ENCODE results near the gene STPG3. TPM values are rescaled to one million over a fixed set of nuclear protein-coding genes. Genes with fewer than 3 reads are reported as not detected.
"Not testable (repeated sequence)": the region's sequence is repeated elsewhere in the genome, so short reads cannot be mapped to it uniquely, and the experiment has no call there.

STPG3 gene
- total RNA-seq, 4 donors from 2014 or later, result not detected

DNA sequence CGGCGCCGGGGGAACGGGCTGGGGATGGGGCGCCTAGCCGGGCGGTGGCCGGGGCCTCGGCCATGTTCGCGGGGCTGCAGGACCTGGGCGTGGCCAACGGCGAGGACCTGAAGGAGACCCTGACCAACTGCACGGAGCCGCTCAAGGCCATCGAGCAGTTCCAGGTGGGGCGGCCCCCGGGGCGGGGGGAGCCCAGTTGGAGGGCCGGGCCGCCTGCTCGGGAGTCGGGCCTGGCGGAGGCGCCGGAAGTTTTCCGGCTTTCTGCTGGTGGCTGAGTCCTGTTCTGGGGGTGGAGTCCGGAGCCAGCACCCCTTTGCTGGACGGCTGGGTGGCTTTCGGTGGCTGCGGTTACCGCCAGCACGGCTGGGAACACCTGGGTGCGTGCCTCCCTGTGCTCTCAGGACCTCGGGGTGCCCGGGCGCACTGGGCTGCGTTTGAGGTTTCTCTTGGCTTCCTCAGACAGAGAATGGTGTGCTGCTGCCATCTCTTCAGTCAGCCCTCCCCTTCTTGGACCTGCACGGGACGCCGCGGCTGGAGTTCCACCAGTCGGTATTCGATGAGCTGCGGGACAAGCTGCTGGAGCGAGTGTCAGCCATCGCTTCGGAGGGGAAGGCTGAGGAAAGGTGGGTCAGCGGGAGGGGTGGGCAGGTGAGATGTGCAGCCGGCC lies 4.5 kb downstream of the STPG3 start:
- TF ChIP-seq POLR2A (IDR thresholded peaks at IDR 0.05; ENCODE audit: low read depth), result no peak
- TF ChIP-seq CTCF (IDR thresholded peaks at IDR 0.05), result no peak

DNA sequence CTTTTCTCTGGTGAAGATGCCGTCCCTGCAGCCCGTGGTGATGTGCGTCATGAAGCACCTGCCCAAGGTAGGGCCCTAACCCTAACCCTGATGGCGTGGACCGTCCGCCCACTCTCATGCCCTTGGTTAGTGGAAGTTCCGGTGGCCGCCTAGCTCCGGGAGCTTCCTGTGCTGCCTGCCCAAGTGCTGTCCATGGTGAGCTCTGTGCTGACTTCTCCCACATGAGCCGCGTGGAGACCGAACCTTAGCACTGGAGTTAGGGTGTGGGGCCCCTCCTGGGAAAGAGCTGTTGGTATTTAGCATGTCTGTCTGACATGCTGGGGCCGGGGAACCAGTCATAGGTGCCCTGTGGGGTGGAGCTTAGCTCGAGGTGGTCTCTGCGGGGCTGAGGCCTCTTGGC lies 5.3 kb downstream of the STPG3 start:
- TF ChIP-seq CTCF (IDR thresholded peaks at IDR 0.05) (no peak), POLR2AphosphoS5 (IDR thresholded peaks at IDR 0.05) (no peak), POLR2A (IDR thresholded peaks at IDR 0.05; ENCODE audit: low read depth) (no peak), EP300 (IDR thresholded peaks at IDR 0.05) (no peak)

More for the DNA sequence above, 4.5 kb downstream of the STPG3 start:
- H3K36me3 ChIP-seq, result peaks cover 0 to 38% (median 30%) of the 10 kb centered on the region in 4 donors
- H3K4me3 ChIP-seq, result peak overlapping the region; percentile 81 to 100 (median 94)
- intact Hi-C loops (cut with DNase I), result no loop called here
- H3K4me1 ChIP-seq, result peaks cover 25 to 33% (median 27%) of the 10 kb centered on the region in 4 donors
- peak overlapping the region; percentile 77 to 84 (median 82) for H3K27ac ChIP-seq (replicated peaks in 1 of 4)
- no peak for DNase-seq (ENCODE audit: extremely low spot score)
- H3K27me3 ChIP-seq, result no peaks in the 10 kb centered on the region
- no CpG with 5 or more reads among the region's 51 CpGs for WGBS
- H3K9me3 ChIP-seq, result no peaks in the 10 kb centered on the region

GRCh38 chr9:137256856-137257255 lies 5.8 kb downstream of the STPG3 start:
- Histone ChIP-seq H3K36me3 (peaks cover 0 to 41% (median 32%) of the 10 kb centered on the region in 4 donors), H3K4me1 (peaks cover 24 to 36% (median 27%) of the 10 kb centered on the region in 4 donors), H3K4me3 (peak overlapping the region in 3 of 4 donors; percentile 81 to 100 (median 87)), H3K27me3 (no peaks in the 10 kb centered on the region), H3K27ac (replicated peaks in 1 of 4) (no peak overlapping the region), H3K9me3 (no peaks in the 10 kb centered on the region)
- intact Hi-C loops (cut with DNase I), result no loop called here
- DNase-seq (ENCODE audit: extremely low spot score), result no peak
- no peak for TF ChIP-seq EP300 (IDR thresholded peaks at IDR 0.05)
- no peak for TF ChIP-seq POLR2AphosphoS5 (IDR thresholded peaks at IDR 0.05)
- TF ChIP-seq CTCF (IDR thresholded peaks at IDR 0.05), result no peak
- TF ChIP-seq POLR2A (IDR thresholded peaks at IDR 0.05; ENCODE audit: low read depth), result no peak
- 94% methylated on average over 15 of the region's 15 CpGs for WGBS

More for the DNA sequence above, 5.3 kb downstream of the STPG3 start:
- peaks cover 24 to 33% (median 25%) of the 10 kb centered on the region in 4 donors for H3K4me1 ChIP-seq
- H3K4me3 ChIP-seq, result peak overlapping the region; percentile 81 to 100 (median 94)
- H3K36me3 ChIP-seq, result peaks cover 0 to 41% (median 32%) of the 10 kb centered on the region in 4 donors
- intact Hi-C loops (cut with DNase I), result no loop called here
- H3K27ac ChIP-seq (replicated peaks in 1 of 4), result no peak overlapping the region
- H3K27me3 ChIP-seq, result no peaks in the 10 kb centered on the region
- no peaks in the 10 kb centered on the region for H3K9me3 ChIP-seq
- WGBS, result 81% methylated on average over 13 of the region's 15 CpGs
- no peak for DNase-seq (ENCODE audit: extremely low spot score)

- WGBS, result 29% methylated on average over 15 of the region's 15 CpGs
- H3K27ac ChIP-seq (replicated peaks in 1 of 4); H3K27me3 ChIP-seq; intact Hi-C loops (cut with DNase I); H3K4me3 ChIP-seq; H3K9me3 ChIP-seq; DNase-seq (ENCODE audit: extremely low spot score); H3K4me1 ChIP-seq: not testable (repeated sequence)
- peaks cover 27 to 72% (median 62%) of the 10 kb centered on the region in 4 donors for H3K36me3 ChIP-seq
- TF ChIP-seq CTCF (IDR thresholded peaks at IDR 0.05), result peak; percentile 34 to 55 (median 50)
Observed at GRCh38 chr9:137262173-137262908, 11.3 kb downstream of the STPG3 start.
